DOHH2 (cell line): ENCODE results near the gene NEU1.

Experiments used
- H3F3A ChIP-seq: fragments of 200-600 bp; sonication (generic), shearing (Covaris generic); 2 replicates; pipeline ENCODE4 v1.6.0; 2016; ENCODE audit warnings: antibody characterized with exemption, mild to moderate bottlenecking; ENCODE audit not compliant: control insufficient read depth, insufficient read depth
- H3K27ac ChIP-seq: fragments of 200-600 bp; sonication (generic); 2 replicates; pipeline ENCODE4 v1.5.1; 2014; ENCODE audit warnings: low read depth, mild to moderate bottlenecking, low read length, moderate library complexity
- H3K27me3 ChIP-seq: fragments of 200-600 bp; sonication (generic); 2 replicates; pipeline ENCODE4 v1.6.1; 2014; ENCODE audit warnings: mild to moderate bottlenecking, low read length, mixed read lengths; ENCODE audit not compliant: control insufficient read depth
- H3K36me3 ChIP-seq: fragments of 200-600 bp; sonication (generic); 2 replicates; pipeline ENCODE4 v1.6.1; 2014; ENCODE audit warnings: mild to moderate bottlenecking, low read length, moderate library complexity, mixed read lengths; ENCODE audit not compliant: control insufficient read depth
- H3K4me1 ChIP-seq: fragments of 200-600 bp; sonication (generic); 2 replicates; pipeline ENCODE4 v1.6.1; 2014; ENCODE audit warnings: mild to moderate bottlenecking, low read length, mixed read lengths; ENCODE audit not compliant: control insufficient read depth
- H3K4me2 ChIP-seq: fragments of 200-600 bp; sonication (generic); 2 replicates; pipeline ENCODE4 v1.6.0; 2014; ENCODE audit warnings: mild to moderate bottlenecking, low read length, moderate library complexity
- H3K4me3 ChIP-seq: fragments of 200-600 bp; sonication (generic); 2 replicates; pipeline ENCODE4 v1.5.1; 2014; ENCODE audit warnings: mild to moderate bottlenecking, low read length, mixed read lengths
- H3K79me2 ChIP-seq: fragments of 200-600 bp; sonication (generic); 2 replicates; pipeline ENCODE4 v1.6.1; 2014; ENCODE audit warnings: mild to moderate bottlenecking, low read length, mixed read lengths; ENCODE audit not compliant: control insufficient read depth
- H3K9me2 ChIP-seq: fragments of 200-600 bp; sonication (generic); replicated peaks from 2 replicates; pipeline ENCODE4 v1.6.1; 2014; ENCODE audit warnings: mild to moderate bottlenecking, low read length, mixed read lengths; ENCODE audit not compliant: control insufficient read depth
- H3K9me3 ChIP-seq: fragments of 200-600 bp; sonication (generic); 2 replicates; pipeline ENCODE4 v1.6.1; 2014; ENCODE audit warnings: antibody characterized with exemption, low read length, mixed read lengths; ENCODE audit not compliant: control insufficient read depth, insufficient read depth
- H4K20me1 ChIP-seq: fragments of 200-600 bp; sonication (generic); 2 replicates; pipeline ENCODE4 v1.6.0; 2014; ENCODE audit warnings: low read depth, mild to moderate bottlenecking, antibody characterized with exemption, low read length, moderate library complexity; ENCODE audit not compliant: control insufficient read depth, insufficient read depth
- CTCF ChIP-seq: fragments of 200-600 bp; sonication (generic); IDR thresholded peaks from one replicate; pipeline ENCODE4 v1.5.1; 2014; ENCODE audit warnings: antibody characterized with exemption, mild to moderate bottlenecking, low read depth, low read length; ENCODE audit not compliant: poor library complexity, severe bottlenecking
- EZH2phosphoT487 ChIP-seq: fragments of 200-600 bp; sonication (generic); IDR thresholded peaks from 2 replicates; pipeline ENCODE4 v1.6.1; 2017; ENCODE audit warnings: borderline replicate concordance, mild to moderate bottlenecking, antibody characterized with exemption, low read length, moderate library complexity, mixed read lengths

Gene NEU1

GRCh38 chr6:31850765-31851484 lies 11.7 kb downstream of the NEU1 start:
- no peak for TF ChIP-seq CTCF
- no peak for TF ChIP-seq EZH2phosphoT487
- H3K4me1 ChIP-seq: no peaks in the 10 kb centered on the region
- H3K36me3 ChIP-seq: no peaks in the 10 kb centered on the region
- H3K4me2 ChIP-seq: no peak overlapping the region
- H3F3A ChIP-seq: peaks cover 13% of the 10 kb centered on the region; the same call in 1 of the 2 replicates
- no peaks in the 10 kb centered on the region for H3K27me3 ChIP-seq
- H4K20me1 ChIP-seq: no peaks in the 10 kb centered on the region
- no peak overlapping the region for H3K4me3 ChIP-seq
- H3K79me2 ChIP-seq: no peaks in the 10 kb centered on the region
- no peaks in the 10 kb centered on the region for H3K9me2 ChIP-seq
- H3K9me3 ChIP-seq: peaks cover 4% of the 10 kb centered on the region; the same call in 1 of the 2 replicates
- no peak overlapping the region for H3K27ac ChIP-seq

GRCh38 chr6:31847276-31847978 lies 15.2 kb downstream of the NEU1 start:
- no peaks in the 10 kb centered on the region for H3K79me2 ChIP-seq
- peaks cover 5% of the 10 kb centered on the region; the same call in 1 of the 2 replicates for H3K36me3 ChIP-seq
- no peaks in the 10 kb centered on the region for H3K9me2 ChIP-seq
- no peak overlapping the region for H3K4me3 ChIP-seq
- no peaks in the 10 kb centered on the region; the same call in 1 of the 2 replicates for H3K9me3 ChIP-seq
- TF ChIP-seq CTCF (no peak), EZH2phosphoT487 (no peak)
- no peak overlapping the region for H3K27ac ChIP-seq
- H3F3A ChIP-seq: peaks cover 37% of the 10 kb centered on the region
- H3K27me3 ChIP-seq: no peaks in the 10 kb centered on the region
- no peaks in the 10 kb centered on the region for H4K20me1 ChIP-seq
- no peak overlapping the region for H3K4me2 ChIP-seq
- no peaks in the 10 kb centered on the region for H3K4me1 ChIP-seq

GRCh38 chr6:31844507-31844906 lies 18.1 kb downstream of the NEU1 start:
- no peaks in the 10 kb centered on the region for H3K4me1 ChIP-seq
- no peaks in the 10 kb centered on the region for H4K20me1 ChIP-seq
- no peaks in the 10 kb centered on the region for H3K9me3 ChIP-seq
- no peak overlapping the region for H3K4me2 ChIP-seq
- no peaks in the 10 kb centered on the region for H3K9me2 ChIP-seq
- H3F3A ChIP-seq: peaks cover 63% of the 10 kb centered on the region
- H3K79me2 ChIP-seq: no peaks in the 10 kb centered on the region
- no peaks in the 10 kb centered on the region for H3K27me3 ChIP-seq
- H3K27ac ChIP-seq: no peak overlapping the region
- H3K4me3 ChIP-seq: no peak overlapping the region
- TF ChIP-seq CTCF (no peak), EZH2phosphoT487 (no peak)
- H3K36me3 ChIP-seq: peaks cover 27% of the 10 kb centered on the region
